IPS-18c (cell line): Measurements from ENCODE around the gene CCRL2.
"Not testable (repeated sequence)": the region's sequence is repeated elsewhere in the genome, so short reads cannot be mapped to it uniquely, and the experiment has no call there.

Experiments
- H3K4me3 ChIP-seq: 2 replicates; pipeline ENCODE4 v1.7.0; 2013; ENCODE audit warnings: low read depth, mild to moderate bottlenecking, low read length, moderate library complexity; ENCODE audit not compliant: insufficient read depth
- H3K9me3 ChIP-seq: one replicate; pipeline ENCODE4 v1.6.1; 2013; ENCODE audit warnings: mild to moderate bottlenecking, low read length, moderate library complexity; ENCODE audit not compliant: control insufficient read depth, insufficient read depth

CCRL2 gene

GRCh38 chr3:46416125-46416810 is 9.2 kb downstream of the CCRL2 start:
- H3K4me3 ChIP-seq = no peak overlapping the region
- no peaks in the 10 kb centered on the region for H3K9me3 ChIP-seq

- no peak overlapping the region for H3K4me3 ChIP-seq
- no peaks in the 10 kb centered on the region for H3K9me3 ChIP-seq
Measured at GRCh38 chr3:46416811-46417510, 9.9 kb downstream of the CCRL2 start.

GRCh38 chr3:46417841-46418611 is 11.0 kb downstream of the CCRL2 start:
- Histone ChIP-seq H3K4me3 (no peak overlapping the region), H3K9me3 (no peaks in the 10 kb centered on the region)

- no peak overlapping the region for H3K4me3 ChIP-seq
- no peaks in the 10 kb centered on the region for H3K9me3 ChIP-seq
Measured at GRCh38 chr3:46419816-46420215, 12.8 kb downstream of the CCRL2 start.

- Histone ChIP-seq H3K9me3 (no peaks in the 10 kb centered on the region), H3K4me3 (no peak overlapping the region)
Measured at GRCh38 chr3:46420931-46421330, 13.9 kb downstream of the CCRL2 start.

GRCh38 chr3:46422617-46423016 is 15.6 kb downstream of the CCRL2 start:
- Histone ChIP-seq H3K9me3 (no peaks in the 10 kb centered on the region), H3K4me3 (no peak overlapping the region)

- Histone ChIP-seq H3K9me3 (no peaks in the 10 kb centered on the region), H3K4me3 (no peak overlapping the region)
Measured at GRCh38 chr3:46423588-46423987, 16.5 kb downstream of the CCRL2 start.

GRCh38 chr3:46426476-46426875 is 19.4 kb downstream of the CCRL2 start:
- not testable (repeated sequence) for H3K4me3 ChIP-seq, H3K9me3 ChIP-seq

- H3K4me3 ChIP-seq, H3K9me3 ChIP-seq: not testable (repeated sequence)
Measured at GRCh38 chr3:46427404-46427803, 20.3 kb downstream of the CCRL2 start.

- Histone ChIP-seq H3K4me3 (no peak overlapping the region), H3K9me3 (peaks cover 5% of the 10 kb centered on the region)
Measured at GRCh38 chr3:46427916-46428833, 21.1 kb downstream of the CCRL2 start.

GRCh38 chr3:46429250-46429649 is 22.2 kb downstream of the CCRL2 start:
- H3K9me3 ChIP-seq = peaks cover 5% of the 10 kb centered on the region
- no peak overlapping the region for H3K4me3 ChIP-seq

- Histone ChIP-seq H3K9me3 (peaks cover 5% of the 10 kb centered on the region), H3K4me3 (no peak overlapping the region)
Measured at GRCh38 chr3:46429671-46430070, 22.6 kb downstream of the CCRL2 start.

GRCh38 chr3:46430879-46431278 is 23.8 kb downstream of the CCRL2 start:
- not testable (repeated sequence) for H3K4me3 ChIP-seq

GRCh38 chr3:46431905-46432304 is 24.8 kb downstream of the CCRL2 start:
- H3K9me3 ChIP-seq, H3K4me3 ChIP-seq: not testable (repeated sequence)

More at GRCh38 chr3:46430879-46431278, 23.8 kb downstream of the CCRL2 start:
- H3K9me3 ChIP-seq = not testable (repeated sequence)

GRCh38 chr3:46433118-46433517 is 26.1 kb downstream of the CCRL2 start:
- H3K4me3 ChIP-seq = not testable (repeated sequence)

GRCh38 chr3:46433841-46434240 is 26.8 kb downstream of the CCRL2 start:
- Histone ChIP-seq H3K4me3 (no peak overlapping the region), H3K9me3 (peaks cover 5% of the 10 kb centered on the region)

More at GRCh38 chr3:46433118-46433517, 26.1 kb downstream of the CCRL2 start:
- not testable (repeated sequence) for H3K9me3 ChIP-seq

GRCh38 chr3:46435081-46435726 is 28.1 kb downstream of the CCRL2 start:
- H3K9me3 ChIP-seq = peaks cover 5% of the 10 kb centered on the region
- no peak overlapping the region for H3K4me3 ChIP-seq
